PC-9 (cell line): Measurements from ENCODE around the gene PLEKHA4. TPM values are rescaled to one million over a fixed set of nuclear protein-coding genes. Genes with fewer than 3 reads are reported as not detected.
A peak's percentile ranks its signal among the peaks of the same experiment; 100 is the strongest.

Experiments
- BruUV-seq: library from RNA; stranded (reverse); fragments of 400-500 nt; replicated peaks from 2 replicates; lab custom pipeline; 2021; lab: Mats Ljungman, UMichigan
- CTCF ChIA-PET: fragments of 300-600 bp; sonication (Branson Sonifier 250); formaldehyde crosslinking; loops from one replicate; lab custom pipeline; 2022; ENCODE audit warnings: antibody characterized with exemption; lab: Charles Lee
- POLR2A ChIA-PET: fragments of 300-600 bp; sonication (Branson Sonifier 250); formaldehyde crosslinking; loops from one replicate; lab custom pipeline; 2022; ENCODE audit warnings: antibody characterized with exemption; ENCODE audit not compliant: unreplicated experiment; lab: Charles Lee
- DNase-seq, 2 experiments: peaks; one replicate each; pipeline versions ENCODE4 v3.0.0 to v3.0.0-alpha.2; 2015 to 2022; ENCODE audit warnings: mixed read lengths in 1 of 2
- H2AFZ ChIP-seq: fragments of 200-600 bp; sonication (generic); 2 replicates; pipeline ENCODE4 v1.8.1; 2017; ENCODE audit warnings: antibody characterized with exemption
- H3F3A ChIP-seq: fragments of 200-600 bp; sonication (generic); 2 replicates; pipeline ENCODE4 v1.8.1; 2017; ENCODE audit warnings: antibody characterized with exemption, mild to moderate bottlenecking, low read depth; ENCODE audit not compliant: insufficient read depth
- H3K27ac ChIP-seq: fragments of 200-600 bp; sonication (generic); 2 replicates; pipeline ENCODE4 v1.6.1; 2016; ENCODE audit warnings: mixed run types
- H3K27me3 ChIP-seq: fragments of 200-600 bp; sonication (generic); 2 replicates; pipeline ENCODE4 v1.6.1; 2016; ENCODE audit warnings: low read depth, mixed run types; ENCODE audit not compliant: insufficient read depth
- H3K36me3 ChIP-seq: fragments of 200-600 bp; sonication (generic); 2 replicates; pipeline ENCODE4 v1.6.1; 2016; ENCODE audit warnings: low read depth, mixed run types
- H3K4me1 ChIP-seq: fragments of 200-600 bp; sonication (generic); replicated peaks from 2 replicates; pipeline ENCODE4 v1.6.1; 2016; ENCODE audit warnings: mixed run types; ENCODE audit not compliant: insufficient read depth
- H3K4me2 ChIP-seq: fragments of 200-600 bp; sonication (generic); 2 replicates; pipeline ENCODE4 v1.6.1; 2017; ENCODE audit warnings: mixed run types
- H3K4me3 ChIP-seq: fragments of 200-600 bp; sonication (generic); 2 replicates; pipeline ENCODE4 v1.6.1; 2016; ENCODE audit warnings: mixed run types
- H3K79me2 ChIP-seq: fragments of 200-600 bp; sonication (generic); 2 replicates; pipeline ENCODE4 v1.6.1; 2017; ENCODE audit warnings: low read depth, mixed run types
- H3K9me2 ChIP-seq: fragments of 200-600 bp; sonication (generic); 2 replicates; pipeline ENCODE4 v1.8.1; 2017; ENCODE audit warnings: mild to moderate bottlenecking; ENCODE audit not compliant: insufficient read depth
- H3K9me3 ChIP-seq: fragments of 200-600 bp; sonication (generic); 2 replicates; pipeline ENCODE4 v1.8.1; 2016; ENCODE audit warnings: low read depth; ENCODE audit not compliant: insufficient read depth
- H4K20me1 ChIP-seq: fragments of 200-600 bp; sonication (generic); 2 replicates; pipeline ENCODE4 v1.8.1; 2017; ENCODE audit not compliant: insufficient read depth
- CTCF ChIP-seq: fragments of 200-600 bp; sonication (generic); conservative IDR thresholded peaks from 2 replicates; pipeline ENCODE4 v1.6.1; 2017; ENCODE audit warnings: mixed run types, antibody characterized with exemption, mild to moderate bottlenecking, moderate library complexity
- EZH2 ChIP-seq: fragments of 200-600 bp; sonication (generic); IDR thresholded peaks from 2 replicates; pipeline ENCODE4 v1.8.0; 2017; ENCODE audit warnings: antibody characterized with exemption, low read depth
- intact Hi-C: fragments of 100-400 bp; cut with micrococcal nuclease; formaldehyde crosslinking; loops from one replicate; pipeline ENCODE4 v1.10.0; 2022; ENCODE audit not compliant: unreplicated experiment
- total RNA-seq: library from RNA; stranded (reverse); gene quantifications from 2 replicates; pipeline ENCODE4 v1.2.3, GENCODE V29; 2021

The PLEKHA4 gene
- total RNA-seq, 1 experiment from 2014 or later = 0.79 TPM

GRCh38 chr19:48841571-48841970, 26.8 kb downstream of the PLEKHA4 start:
- Histone ChIP-seq H3K4me1 (no peaks in the 10 kb centered on the region), H3K36me3 (no peaks in the 10 kb centered on the region), H3K4me2 (no peak overlapping the region), H3K4me3 (no peak overlapping the region), H3F3A (peaks cover 18% of the 10 kb centered on the region), H4K20me1 (no peaks in the 10 kb centered on the region), H3K9me3 (no peaks in the 10 kb centered on the region), H3K27me3 (no peaks in the 10 kb centered on the region), H3K27ac (no peak overlapping the region), H3K79me2 (no peaks in the 10 kb centered on the region), H3K9me2 (no peaks in the 10 kb centered on the region), H2AFZ (no peak overlapping the region)
- no TSS peak for BruUV-seq
- CTCF ChIA-PET = interaction anchor here (0.6 to 1.7 kb wide), 13 partner anchors 15 to 1331 kb away, joined by 3 to 8 read pairs (median 3); partner anchors contain the start of genes BAX, CA11 and GYS1
- no peak for DNase-seq
- no peak for TF ChIP-seq EZH2
- no peak for TF ChIP-seq CTCF
- intact Hi-C loops = no loop called here
- POLR2A ChIA-PET = interaction anchor here (0.6 kb wide), 1 partner anchor 196 kb away, joined by 5 read pairs; the partner anchor contains the start of gene CA11

GRCh38 chr19:48841047-48841446, 27.4 kb downstream of the PLEKHA4 start:
- DNase-seq = no peak
- Histone ChIP-seq H2AFZ (no peak overlapping the region), H3K27me3 (no peaks in the 10 kb centered on the region), H3K4me1 (no peaks in the 10 kb centered on the region), H3K79me2 (no peaks in the 10 kb centered on the region), H3K9me3 (no peaks in the 10 kb centered on the region), H3K4me3 (no peak overlapping the region), H3K27ac (no peak overlapping the region), H3F3A (peaks cover 18% of the 10 kb centered on the region), H3K9me2 (no peaks in the 10 kb centered on the region), H3K36me3 (no peaks in the 10 kb centered on the region), H4K20me1 (no peaks in the 10 kb centered on the region), H3K4me2 (no peak overlapping the region)
- intact Hi-C loops = no loop called here
- CTCF ChIA-PET = interaction anchor here (0.6 to 1.7 kb wide), 5 partner anchors 15 to 1332 kb away, joined by 3 to 10 read pairs (median 7); no protein-coding TSS in a partner anchor
- BruUV-seq = no TSS peak
- TF ChIP-seq EZH2 (no peak), CTCF (no peak)
- POLR2A ChIA-PET = no interaction called here

DNA sequence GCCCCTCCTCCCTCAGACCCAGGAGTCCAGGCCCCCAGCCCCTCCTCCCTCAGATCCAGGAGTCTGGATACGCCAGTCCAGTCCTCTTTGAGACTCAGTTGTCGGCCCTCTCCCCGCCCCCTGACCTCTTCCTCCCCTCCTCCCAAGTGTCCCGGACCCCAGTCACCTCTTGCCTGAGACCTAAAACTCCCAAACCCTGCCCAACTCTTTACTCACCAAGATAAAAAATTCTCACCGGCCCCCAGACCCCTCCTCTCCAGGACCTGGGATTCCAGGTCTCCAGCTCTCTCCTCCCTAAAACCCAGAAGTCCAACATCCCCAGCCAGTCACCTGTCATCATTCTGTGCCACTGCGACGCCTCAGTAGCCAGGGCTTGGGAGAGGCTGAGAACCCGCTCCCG, 30.7 kb downstream of the PLEKHA4 start:
- Histone ChIP-seq H3K4me3 (no peak overlapping the region), H3K4me2 (peak overlapping the region; percentile 85)

More for the DNA sequence above, 30.7 kb downstream of the PLEKHA4 start:
- Histone ChIP-seq H3K9me2 (no peaks in the 10 kb centered on the region), H4K20me1 (no peaks in the 10 kb centered on the region), H3K9me3 (no peaks in the 10 kb centered on the region), H2AFZ (no peak overlapping the region), H3K27ac (no peak overlapping the region), H3F3A (peaks cover 12% of the 10 kb centered on the region), H3K36me3 (no peaks in the 10 kb centered on the region), H3K27me3 (no peaks in the 10 kb centered on the region), H3K4me1 (no peaks in the 10 kb centered on the region), H3K79me2 (no peaks in the 10 kb centered on the region)
- ChIA-PET CTCF (no interaction called here), POLR2A (interaction anchor here (0.6 to 0.7 kb wide), 2 partner anchors 27 to 42 kb away, joined by 5 to 10 read pairs; partner anchors contain the start of gene BCAT2)
- intact Hi-C loops = loop anchor here (2.0 to 5.0 kb wide), 2 partner anchors 35 to 125 kb away; partner anchors contain the start of gene PPP1R15A
- TF ChIP-seq CTCF (no peak), EZH2 (no peak)
- BruUV-seq = no TSS peak
- no peak for DNase-seq
